H1 (cell line): ENCODE results near the gene DDC. TPM values are rescaled to one million over a fixed set of nuclear protein-coding genes. Genes with fewer than 3 reads are reported as not detected.

Source experiments
- BRCA1 ChIP-seq: IDR thresholded peaks from 2 replicates; pipeline ENCODE4 v1.6.1; 2012; ENCODE audit warnings: low read depth, low read length, improper control_type of control experiment
- CBX8 ChIP-seq: fragments of 300-800, 300-1000 bp; sonication (generic); IDR thresholded peaks from 2 replicates; pipeline ENCODE4 v1.7.1; 2016; ENCODE audit warnings: low read depth, low read length, borderline replicate concordance
- NRF1 ChIP-seq: IDR thresholded peaks from 2 replicates; pipeline ENCODE4 v1.6.1; 2011; ENCODE audit warnings: mild to moderate bottlenecking, low read depth, low read length, improper control_type of control experiment
- polyA plus RNA-seq, 7 experiments: library from polyadenylated mRNA; depleted of rRNA in 3 of 7; stranded (reverse) in 5 of 7; unstranded in 2 of 7; fragments of >200 nt in 5 of 7; fragments of 200-250 nt in 2 of 7; gene quantifications; 1 replicate in 5 of 7; 2 replicates in 1 of 7; 4 replicates in 1 of 7; pipeline versions ENCODE4 v1.2.1 to v1.2.3, GENCODE V29; 2011 to 2013; ENCODE audit warnings: missing spikeins in 2 of 7, mixed read lengths in 2 of 7
- total RNA-seq: library from RNA; stranded (reverse); fragmentation: NEBNext Ultra II Directional; extraction: Animal tissue kit (Norgen Biotek cat#: 25700); gene quantifications from 2 replicates; pipeline ENCODE4 v1.2.1, GENCODE V29; 2021
- TF ChIP-seq, protein P1 (sequence below): fragments of 300-600 bp; sonication (generic); IDR thresholded peaks from 2 replicates; pipeline ENCODE4 v1.7.1; 2012; ENCODE audit warnings: low read length, moderate library complexity, mild to moderate bottlenecking, inconsistent platforms; ENCODE audit not compliant: insufficient replicate concordance
- TF ChIP-seq, protein P2 (sequence below), 3 experiments: IDR thresholded peaks; 1 replicate in 2 of 3; 2 replicates in 1 of 3; pipeline versions ENCODE4 v1.5.1 to v1.6.1; 2011; ENCODE audit warnings: low read length in 3 of 3, mild to moderate bottlenecking in 3 of 3, inconsistent platforms in 2 of 3, low read depth in 1 of 3, moderate library complexity in 1 of 3; ENCODE audit not compliant: insufficient read depth in 1 of 3; ENCODE audit errors: control extremely low read depth in 1 of 3

The DDC gene
- total and polyA plus RNA-seq, 2 of the 8 experiments (the other 6 are each of a cell fraction or from before 2014, with no cell fraction given) = 0.05 TPM; not detected in 1

DNA sequence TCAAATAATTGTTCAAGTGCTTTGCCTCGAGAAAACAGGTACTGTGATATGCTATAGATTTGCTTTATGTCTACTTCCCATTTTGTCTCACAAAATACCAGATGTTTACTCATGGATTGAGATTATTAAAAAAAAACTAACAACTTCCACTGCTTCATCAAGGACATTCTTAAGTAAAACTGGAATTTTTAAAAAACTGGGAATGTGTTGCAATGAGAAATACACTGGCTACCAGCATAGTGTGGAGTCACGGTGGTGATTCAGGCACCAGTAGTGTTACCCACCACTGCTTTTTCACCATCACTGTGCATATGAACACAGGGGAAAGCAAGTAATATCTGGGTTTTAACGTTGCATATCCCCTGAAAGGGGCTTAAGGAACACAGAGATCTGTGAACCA, 136.3 kb downstream of the DDC start (continued):
- TF ChIP-seq, protein P1, sequence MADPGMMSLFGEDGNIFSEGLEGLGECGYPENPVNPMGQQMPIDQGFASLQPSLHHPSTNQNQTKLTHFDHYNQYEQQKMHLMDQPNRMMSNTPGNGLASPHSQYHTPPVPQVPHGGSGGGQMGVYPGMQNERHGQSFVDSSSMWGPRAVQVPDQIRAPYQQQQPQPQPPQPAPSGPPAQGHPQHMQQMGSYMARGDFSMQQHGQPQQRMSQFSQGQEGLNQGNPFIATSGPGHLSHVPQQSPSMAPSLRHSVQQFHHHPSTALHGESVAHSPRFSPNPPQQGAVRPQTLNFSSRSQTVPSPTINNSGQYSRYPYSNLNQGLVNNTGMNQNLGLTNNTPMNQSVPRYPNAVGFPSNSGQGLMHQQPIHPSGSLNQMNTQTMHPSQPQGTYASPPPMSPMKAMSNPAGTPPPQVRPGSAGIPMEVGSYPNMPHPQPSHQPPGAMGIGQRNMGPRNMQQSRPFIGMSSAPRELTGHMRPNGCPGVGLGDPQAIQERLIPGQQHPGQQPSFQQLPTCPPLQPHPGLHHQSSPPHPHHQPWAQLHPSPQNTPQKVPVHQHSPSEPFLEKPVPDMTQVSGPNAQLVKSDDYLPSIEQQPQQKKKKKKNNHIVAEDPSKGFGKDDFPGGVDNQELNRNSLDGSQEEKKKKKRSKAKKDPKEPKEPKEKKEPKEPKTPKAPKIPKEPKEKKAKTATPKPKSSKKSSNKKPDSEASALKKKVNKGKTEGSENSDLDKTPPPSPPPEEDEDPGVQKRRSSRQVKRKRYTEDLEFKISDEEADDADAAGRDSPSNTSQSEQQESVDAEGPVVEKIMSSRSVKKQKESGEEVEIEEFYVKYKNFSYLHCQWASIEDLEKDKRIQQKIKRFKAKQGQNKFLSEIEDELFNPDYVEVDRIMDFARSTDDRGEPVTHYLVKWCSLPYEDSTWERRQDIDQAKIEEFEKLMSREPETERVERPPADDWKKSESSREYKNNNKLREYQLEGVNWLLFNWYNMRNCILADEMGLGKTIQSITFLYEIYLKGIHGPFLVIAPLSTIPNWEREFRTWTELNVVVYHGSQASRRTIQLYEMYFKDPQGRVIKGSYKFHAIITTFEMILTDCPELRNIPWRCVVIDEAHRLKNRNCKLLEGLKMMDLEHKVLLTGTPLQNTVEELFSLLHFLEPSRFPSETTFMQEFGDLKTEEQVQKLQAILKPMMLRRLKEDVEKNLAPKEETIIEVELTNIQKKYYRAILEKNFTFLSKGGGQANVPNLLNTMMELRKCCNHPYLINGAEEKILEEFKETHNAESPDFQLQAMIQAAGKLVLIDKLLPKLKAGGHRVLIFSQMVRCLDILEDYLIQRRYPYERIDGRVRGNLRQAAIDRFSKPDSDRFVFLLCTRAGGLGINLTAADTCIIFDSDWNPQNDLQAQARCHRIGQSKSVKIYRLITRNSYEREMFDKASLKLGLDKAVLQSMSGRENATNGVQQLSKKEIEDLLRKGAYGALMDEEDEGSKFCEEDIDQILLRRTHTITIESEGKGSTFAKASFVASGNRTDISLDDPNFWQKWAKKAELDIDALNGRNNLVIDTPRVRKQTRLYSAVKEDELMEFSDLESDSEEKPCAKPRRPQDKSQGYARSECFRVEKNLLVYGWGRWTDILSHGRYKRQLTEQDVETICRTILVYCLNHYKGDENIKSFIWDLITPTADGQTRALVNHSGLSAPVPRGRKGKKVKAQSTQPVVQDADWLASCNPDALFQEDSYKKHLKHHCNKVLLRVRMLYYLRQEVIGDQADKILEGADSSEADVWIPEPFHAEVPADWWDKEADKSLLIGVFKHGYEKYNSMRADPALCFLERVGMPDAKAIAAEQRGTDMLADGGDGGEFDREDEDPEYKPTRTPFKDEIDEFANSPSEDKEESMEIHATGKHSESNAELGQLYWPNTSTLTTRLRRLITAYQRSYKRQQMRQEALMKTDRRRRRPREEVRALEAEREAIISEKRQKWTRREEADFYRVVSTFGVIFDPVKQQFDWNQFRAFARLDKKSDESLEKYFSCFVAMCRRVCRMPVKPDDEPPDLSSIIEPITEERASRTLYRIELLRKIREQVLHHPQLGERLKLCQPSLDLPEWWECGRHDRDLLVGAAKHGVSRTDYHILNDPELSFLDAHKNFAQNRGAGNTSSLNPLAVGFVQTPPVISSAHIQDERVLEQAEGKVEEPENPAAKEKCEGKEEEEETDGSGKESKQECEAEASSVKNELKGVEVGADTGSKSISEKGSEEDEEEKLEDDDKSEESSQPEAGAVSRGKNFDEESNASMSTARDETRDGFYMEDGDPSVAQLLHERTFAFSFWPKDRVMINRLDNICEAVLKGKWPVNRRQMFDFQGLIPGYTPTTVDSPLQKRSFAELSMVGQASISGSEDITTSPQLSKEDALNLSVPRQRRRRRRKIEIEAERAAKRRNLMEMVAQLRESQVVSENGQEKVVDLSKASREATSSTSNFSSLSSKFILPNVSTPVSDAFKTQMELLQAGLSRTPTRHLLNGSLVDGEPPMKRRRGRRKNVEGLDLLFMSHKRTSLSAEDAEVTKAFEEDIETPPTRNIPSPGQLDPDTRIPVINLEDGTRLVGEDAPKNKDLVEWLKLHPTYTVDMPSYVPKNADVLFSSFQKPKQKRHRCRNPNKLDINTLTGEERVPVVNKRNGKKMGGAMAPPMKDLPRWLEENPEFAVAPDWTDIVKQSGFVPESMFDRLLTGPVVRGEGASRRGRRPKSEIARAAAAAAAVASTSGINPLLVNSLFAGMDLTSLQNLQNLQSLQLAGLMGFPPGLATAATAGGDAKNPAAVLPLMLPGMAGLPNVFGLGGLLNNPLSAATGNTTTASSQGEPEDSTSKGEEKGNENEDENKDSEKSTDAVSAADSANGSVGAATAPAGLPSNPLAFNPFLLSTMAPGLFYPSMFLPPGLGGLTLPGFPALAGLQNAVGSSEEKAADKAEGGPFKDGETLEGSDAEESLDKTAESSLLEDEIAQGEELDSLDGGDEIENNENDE = no peak
- TF ChIP-seq BRCA1 (no peak), NRF1 (no peak), CBX8 (no peak)
- TF ChIP-seq, protein P2, sequence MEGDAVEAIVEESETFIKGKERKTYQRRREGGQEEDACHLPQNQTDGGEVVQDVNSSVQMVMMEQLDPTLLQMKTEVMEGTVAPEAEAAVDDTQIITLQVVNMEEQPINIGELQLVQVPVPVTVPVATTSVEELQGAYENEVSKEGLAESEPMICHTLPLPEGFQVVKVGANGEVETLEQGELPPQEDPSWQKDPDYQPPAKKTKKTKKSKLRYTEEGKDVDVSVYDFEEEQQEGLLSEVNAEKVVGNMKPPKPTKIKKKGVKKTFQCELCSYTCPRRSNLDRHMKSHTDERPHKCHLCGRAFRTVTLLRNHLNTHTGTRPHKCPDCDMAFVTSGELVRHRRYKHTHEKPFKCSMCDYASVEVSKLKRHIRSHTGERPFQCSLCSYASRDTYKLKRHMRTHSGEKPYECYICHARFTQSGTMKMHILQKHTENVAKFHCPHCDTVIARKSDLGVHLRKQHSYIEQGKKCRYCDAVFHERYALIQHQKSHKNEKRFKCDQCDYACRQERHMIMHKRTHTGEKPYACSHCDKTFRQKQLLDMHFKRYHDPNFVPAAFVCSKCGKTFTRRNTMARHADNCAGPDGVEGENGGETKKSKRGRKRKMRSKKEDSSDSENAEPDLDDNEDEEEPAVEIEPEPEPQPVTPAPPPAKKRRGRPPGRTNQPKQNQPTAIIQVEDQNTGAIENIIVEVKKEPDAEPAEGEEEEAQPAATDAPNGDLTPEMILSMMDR (IDR thresholded peaks at IDR 0.05; ENCODE audit: control extremely low read depth in 1 of 3, insufficient read depth in 1 of 3, low read depth in 1 of 3, low read length in 3 of 3) = no peak
